Breast epithelium (tissue), 3 donors: ENCODE measurements around the gene AACS.

Experiments used
- CTCF ChIP-seq, 3 donors: fragments of 450-650 bp; IDR thresholded peaks; one replicate each; pipeline ENCODE4 v1.5.1; 2016 to 2017; ENCODE audit warnings: antibody characterized with exemption in 3 of 3, mild to moderate bottlenecking in 3 of 3, moderate library complexity in 3 of 3
- POLR2AphosphoS5 ChIP-seq, 3 donors: sonication (generic); formaldehyde crosslinking; IDR thresholded peaks; one replicate each; pipeline ENCODE4 v1.6.1; 2017; ENCODE audit warnings: antibody characterized with exemption in 3 of 3

- no peak for TF ChIP-seq POLR2AphosphoS5 (IDR thresholded peaks at IDR 0.05)
- TF ChIP-seq CTCF (IDR thresholded peaks at IDR 0.05) = no peak
These were observed 57.4 kb downstream of the AACS start for GRCh38 chr12:125122668-125123067.
